KG1 (cell line): ENCODE results near the gene KCNAB1.

ENCODE experiments used
- DNase-seq: peaks from one replicate; lab custom pipeline; 2025; lab: John Stamatoyannopoulos, UW

The KCNAB1 gene

GRCh38 chr3:156323466-156323865 lies 203.1 kb downstream of the KCNAB1 start:
- DNase-seq = no peak

- no peak for DNase-seq
These were observed 210.0 kb downstream of the KCNAB1 start for GRCh38 chr3:156330415-156330814.

DNA sequence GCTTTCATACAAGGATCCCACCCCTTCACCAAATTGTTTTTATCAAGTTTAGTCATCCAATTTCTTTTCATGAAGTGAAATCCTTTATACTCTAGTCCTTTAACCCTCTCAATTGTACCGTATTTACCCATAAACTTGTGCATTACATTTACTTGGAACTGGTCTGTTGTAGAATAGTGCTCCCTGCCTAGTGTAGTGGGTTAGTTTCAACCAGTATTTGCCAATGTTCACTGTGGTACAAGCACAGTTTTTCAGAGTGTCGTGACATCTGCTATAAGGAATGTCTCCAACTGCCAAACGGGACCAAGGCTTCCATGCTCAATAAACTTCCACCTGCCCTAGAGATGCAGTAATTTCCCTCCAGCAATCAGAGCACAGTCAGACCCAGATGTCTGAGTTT lies 211.9 kb downstream of the KCNAB1 start:
- no peak for DNase-seq

DNA sequence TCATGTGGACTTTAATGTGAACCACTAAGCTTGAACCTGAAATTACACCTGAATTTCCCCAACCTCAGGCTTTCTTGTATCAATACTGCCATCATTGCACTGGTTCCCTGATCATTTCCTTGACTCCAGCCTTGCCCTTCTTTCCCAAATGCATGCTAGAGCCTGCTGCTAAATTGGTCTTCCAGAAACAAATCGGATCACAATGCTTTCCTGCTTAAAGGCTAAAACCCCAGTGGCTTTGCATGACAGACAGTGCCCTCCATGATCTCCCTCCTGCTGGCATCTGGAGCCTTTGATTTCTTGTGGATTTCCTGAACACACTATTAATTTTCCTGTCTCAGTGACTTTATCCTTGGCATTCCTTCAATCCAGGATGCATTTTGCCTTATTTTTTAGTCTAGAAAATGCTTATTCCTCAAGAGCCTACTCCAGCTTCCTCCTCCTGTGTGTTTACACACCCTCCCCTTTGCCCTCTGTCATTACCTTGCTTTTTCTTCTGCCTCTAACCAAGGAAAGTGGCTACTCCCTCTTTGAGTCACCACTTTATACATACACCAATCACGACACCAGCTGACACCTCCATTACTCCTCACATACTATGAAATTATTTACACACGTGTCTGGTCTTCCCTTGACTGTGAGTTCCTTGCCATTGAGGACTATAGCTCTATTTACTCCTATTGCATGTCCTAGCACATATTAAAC lies 214.6 kb downstream of the KCNAB1 start:
- no peak for DNase-seq

DNA sequence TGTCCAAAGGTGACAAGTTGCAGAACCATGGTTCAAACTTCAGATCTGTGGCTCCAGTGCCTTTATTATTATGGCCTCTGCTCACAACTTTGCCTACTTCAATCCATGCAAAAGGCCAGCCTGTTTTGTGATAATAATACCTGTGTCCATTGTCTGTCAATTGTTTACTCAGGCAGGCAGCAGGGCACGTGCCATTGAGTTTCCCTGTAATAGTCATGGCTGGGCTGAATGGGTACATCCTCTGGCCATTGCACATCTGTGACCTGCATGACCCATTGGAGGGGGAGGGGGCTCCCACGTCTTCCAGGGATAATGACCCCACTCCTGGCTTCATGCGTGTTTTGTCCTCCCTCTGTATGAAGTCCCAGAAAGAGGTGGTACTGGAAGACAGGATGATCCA lies 219.1 kb downstream of the KCNAB1 start:
- DNase-seq = no peak

GRCh38 chr3:156341332-156341731 lies 221.0 kb downstream of the KCNAB1 start:
- no peak for DNase-seq

GRCh38 chr3:156341831-156342416 lies 221.5 kb downstream of the KCNAB1 start:
- DNase-seq = no peak

GRCh38 chr3:156344215-156344614 lies 223.8 kb downstream of the KCNAB1 start:
- no peak for DNase-seq

- no peak for DNase-seq
These were observed 228.7 kb downstream of the KCNAB1 start for GRCh38 chr3:156349111-156349510.

DNA sequence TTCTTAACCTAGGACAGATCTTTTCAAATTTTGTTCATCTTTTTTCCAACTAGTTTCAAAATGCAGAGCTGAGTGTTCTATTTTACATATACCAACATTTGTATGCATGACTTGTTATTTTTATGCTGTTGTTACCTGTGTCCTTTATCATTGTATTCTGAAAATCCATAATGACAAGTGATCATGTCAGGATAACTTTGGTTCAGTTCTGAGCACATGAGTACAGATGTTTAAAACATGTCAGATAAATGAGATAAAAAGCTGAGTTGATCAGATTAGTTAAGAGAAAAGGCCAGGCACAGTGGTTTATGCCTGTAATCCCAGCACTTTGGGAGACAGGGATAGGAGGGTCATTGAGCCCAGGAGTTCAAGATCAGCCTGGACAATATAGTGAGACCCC lies 229.6 kb downstream of the KCNAB1 start:
- no peak for DNase-seq

- no peak for DNase-seq
These were observed 230.4 kb downstream of the KCNAB1 start for GRCh38 chr3:156350781-156351180.

DNA sequence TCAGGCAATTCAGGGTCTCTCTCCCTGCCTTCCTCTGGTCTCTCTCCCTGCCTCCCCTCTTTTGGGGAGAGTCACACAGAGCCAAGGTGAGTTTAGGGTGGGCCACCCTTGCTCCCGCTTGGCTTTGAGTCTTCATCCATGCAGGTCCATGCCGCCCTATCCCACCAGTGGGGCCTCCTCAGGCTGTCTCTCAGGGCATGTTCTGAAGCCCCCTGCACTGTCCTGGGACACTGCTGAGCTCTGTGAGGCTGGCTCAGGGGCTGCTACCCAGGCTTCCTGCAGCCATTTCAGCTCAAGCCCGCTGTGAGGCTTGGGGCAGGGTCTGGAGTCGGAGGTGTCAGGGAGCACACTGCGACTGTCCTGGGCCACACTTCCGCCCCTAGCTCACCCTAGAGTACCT lies 231.4 kb downstream of the KCNAB1 start:
- DNase-seq = no peak

DNA sequence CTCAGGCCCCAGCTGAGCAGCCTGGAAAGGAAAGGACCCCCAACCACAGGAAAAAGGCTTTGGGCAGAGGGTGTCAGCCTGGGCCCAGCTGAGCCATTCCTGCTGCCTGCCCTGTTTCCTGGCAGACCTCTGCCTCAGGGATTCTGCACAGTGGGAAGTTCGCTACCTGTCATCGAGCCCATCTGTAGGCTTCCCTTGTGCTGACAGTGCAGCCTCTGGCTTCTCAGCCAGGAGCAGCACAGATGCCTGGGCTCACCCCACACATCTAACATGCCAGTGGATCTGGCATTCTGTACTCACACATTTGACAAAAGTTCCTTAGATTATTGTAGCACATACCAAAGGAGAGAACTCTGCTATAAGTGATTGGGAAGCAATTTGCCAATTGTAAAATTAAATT lies 232.3 kb downstream of the KCNAB1 start:
- no peak for DNase-seq

GRCh38 chr3:156353563-156353962 lies 233.2 kb downstream of the KCNAB1 start:
- DNase-seq = no peak

DNA sequence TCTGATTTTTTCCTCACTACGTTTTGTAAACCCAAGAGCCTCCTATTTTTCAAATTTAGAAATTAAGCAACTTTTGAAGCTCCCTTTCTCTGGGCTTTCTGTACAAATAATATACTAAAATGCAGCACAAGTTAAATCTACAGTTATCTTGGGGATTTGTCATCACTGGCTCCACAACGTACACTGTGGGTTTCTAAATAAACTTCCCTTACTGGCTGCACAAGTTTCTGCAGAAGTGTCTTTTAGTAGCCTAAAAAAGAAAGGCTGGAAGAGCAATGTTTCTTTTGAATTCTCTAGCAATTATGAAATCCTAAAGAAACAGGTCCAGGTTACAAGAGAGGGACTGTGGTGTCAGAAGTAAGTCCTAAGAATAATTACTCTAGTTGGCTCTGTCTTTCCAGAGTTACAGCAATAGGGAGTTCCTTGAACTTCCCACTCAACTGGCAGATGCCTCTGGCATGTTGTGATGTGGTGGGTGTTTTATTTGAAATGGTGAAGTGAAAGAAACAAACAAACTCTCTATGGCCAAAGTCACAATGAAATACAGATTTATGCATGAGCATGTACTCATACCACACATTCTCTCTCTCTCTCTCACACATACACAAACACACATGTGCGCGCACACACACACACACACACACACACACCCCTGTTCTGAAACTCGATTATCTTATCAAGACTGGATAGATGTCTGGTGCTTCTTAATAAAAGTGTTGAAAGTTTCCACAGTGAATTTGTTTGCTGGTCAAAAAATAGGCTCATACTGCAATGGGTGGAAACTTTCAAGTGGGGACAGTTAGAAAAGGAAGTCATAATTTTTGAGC lies 236.4 kb downstream of the KCNAB1 start:
- DNase-seq = no peak

DNA sequence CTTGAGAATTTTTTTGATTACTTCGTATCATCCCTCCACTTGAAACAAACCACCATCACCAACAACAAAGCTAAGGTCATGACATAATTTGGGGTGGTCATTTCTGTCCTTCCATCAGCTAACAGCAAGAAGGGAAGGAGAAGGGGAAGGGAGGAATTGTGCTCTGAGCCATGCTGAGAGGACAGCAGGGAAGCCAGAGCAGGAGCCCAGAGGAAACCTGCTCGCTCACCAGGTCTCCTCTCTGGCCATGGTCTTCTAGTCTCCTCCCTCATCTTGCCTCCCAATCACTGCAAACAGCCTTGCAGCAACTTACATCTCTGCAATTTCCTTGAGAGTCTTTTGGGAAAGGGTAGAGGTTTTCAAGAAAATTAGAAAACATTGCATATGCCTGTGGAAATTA lies 237.9 kb downstream of the KCNAB1 start:
- DNase-seq = no peak

- no peak for DNase-seq
These were observed 239.0 kb downstream of the KCNAB1 start for GRCh38 chr3:156359368-156359767.

DNA sequence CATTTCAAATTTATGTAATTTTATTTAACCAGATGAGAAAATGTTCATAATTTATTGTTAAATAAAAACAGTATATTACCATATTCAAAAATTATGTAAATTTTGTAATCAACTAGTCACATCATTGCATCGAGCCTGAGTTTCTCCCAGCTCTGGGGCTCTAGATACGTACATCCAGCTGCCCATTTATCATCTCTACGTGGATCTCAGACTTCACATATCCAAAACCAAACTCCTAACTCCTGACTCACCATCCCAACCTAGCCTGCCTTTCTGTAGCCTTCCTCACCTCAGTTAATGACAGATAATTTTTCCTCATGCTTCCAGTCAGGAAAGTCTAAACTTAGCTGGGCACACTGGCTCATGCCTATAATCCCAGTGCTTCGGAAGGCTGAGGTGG lies 239.7 kb downstream of the KCNAB1 start:
- DNase-seq = no peak

GRCh38 chr3:156360963-156361362 lies 240.6 kb downstream of the KCNAB1 start:
- no peak for DNase-seq

GRCh38 chr3:156366559-156366958 lies 246.2 kb downstream of the KCNAB1 start:
- no peak for DNase-seq

DNA sequence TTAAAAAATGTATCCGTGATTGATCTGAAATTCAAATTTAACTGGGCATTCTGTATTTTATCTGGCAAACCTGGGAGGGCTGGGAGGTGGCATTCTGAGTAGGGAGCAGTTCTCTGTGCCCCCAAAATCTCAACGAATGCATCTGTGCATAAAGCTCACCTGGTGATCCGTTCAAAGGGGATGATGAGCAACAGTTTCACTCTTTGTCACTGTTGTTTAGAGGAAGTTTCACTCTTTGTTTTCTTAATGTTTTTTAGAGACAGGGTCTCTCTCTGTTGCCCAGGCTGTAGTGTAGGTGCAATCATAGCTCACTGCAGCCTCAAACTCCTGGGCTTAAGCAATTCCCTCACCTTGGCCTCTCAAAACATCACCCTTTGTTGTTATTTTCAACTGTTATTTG lies 247.8 kb downstream of the KCNAB1 start:
- DNase-seq = no peak

GRCh38 chr3:156371701-156372100 lies 251.3 kb downstream of the KCNAB1 start:
- no peak for DNase-seq

DNA sequence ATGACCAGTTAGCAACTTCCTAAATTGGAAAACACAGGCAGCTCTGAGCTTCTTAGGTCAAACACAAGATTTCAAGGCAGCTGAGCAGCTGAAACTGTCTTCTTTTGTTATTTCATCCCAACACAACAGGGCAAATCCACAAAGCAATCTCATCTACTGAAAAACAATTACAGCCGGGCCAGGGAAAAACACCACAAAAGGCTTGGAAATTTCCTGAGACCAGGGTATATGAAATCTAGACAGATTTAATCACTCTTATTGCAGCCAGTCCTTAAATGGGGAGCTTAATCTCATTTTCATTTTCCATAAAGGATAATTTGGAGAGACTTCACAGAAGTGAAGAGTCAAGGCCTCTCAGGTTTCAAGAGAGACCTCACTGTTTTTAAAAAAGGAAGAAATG lies 252.7 kb downstream of the KCNAB1 start:
- DNase-seq = no peak
